Adrenal gland (tissue), 5 donors: ENCODE results near the gene CCL7.

Experiments
- CTCF ChIP-seq, 6 experiments: fragments of 450-650 bp in 4 of 6; fragments of 200-600 bp in 2 of 6; sonication (generic) in 1 of 6; IDR thresholded peaks; 1 replicate in 5 of 6; 2 replicates in 1 of 6; pipeline versions ENCODE4 v1.5.1 to v1.8.0; 2016 to 2021; ENCODE audit warnings: antibody characterized with exemption in 6 of 6, mild to moderate bottlenecking in 2 of 6, moderate library complexity in 1 of 6
- POLR2A ChIP-seq, 2 donors: fragments of 450-650 bp; IDR thresholded peaks; one replicate each; pipeline ENCODE4 v1.6.1; 2017; ENCODE audit warnings: antibody characterized with exemption in 2 of 2, mild to moderate bottlenecking in 2 of 2, moderate library complexity in 1 of 2
- donor health status: DM: no; HTN: no; CAD: no.

- TF ChIP-seq CTCF (IDR thresholded peaks at IDR 0.05) (no peak), POLR2A (IDR thresholded peaks at IDR 0.05) (no peak)
These were observed 43.3 kb upstream of the CCL7 start for GRCh38 chr17:34226744-34227034.
